GM12891 (cell line): ENCODE measurements around the gene NPY.

ENCODE experiments used
- DNase-seq: peaks from one replicate; pipeline ENCODE4 v3.0.0; 2011; ENCODE audit warnings: low spot score; ENCODE audit not compliant: insufficient read length
- FAIRE-seq: peaks from 2 replicates; lab custom pipeline; 2011; peaks lifted over from hg19 to GRCh38; lab: Jason Lieb, UNC
- PAX5 ChIP-seq: IDR thresholded peaks from 2 replicates; pipeline ENCODE4 v1.6.1; 2011; ENCODE audit warnings: low read length, moderate library complexity, mild to moderate bottlenecking; ENCODE audit not compliant: insufficient read depth, severe bottlenecking
- POLR2A ChIP-seq: IDR thresholded peaks from 2 replicates; pipeline ENCODE4 v1.6.1; 2011; ENCODE audit warnings: low read depth, low read length, control low read depth
- POLR2AphosphoS5 ChIP-seq: IDR thresholded peaks from 2 replicates; pipeline ENCODE4 v1.6.1; 2011; ENCODE audit warnings: low read depth, low read length, control low read depth
- POU2F2 ChIP-seq: IDR thresholded peaks from 2 replicates; pipeline ENCODE4 v1.6.1; 2011; ENCODE audit warnings: low read depth, mild to moderate bottlenecking, control low read depth, low read length, moderate library complexity
- SPI1 ChIP-seq: IDR thresholded peaks from 2 replicates; pipeline ENCODE4 v1.6.1; 2011; ENCODE audit warnings: low read depth, low read length, control low read depth
- TAF1 ChIP-seq: IDR thresholded peaks from 2 replicates; pipeline ENCODE4 v1.6.1; 2011; ENCODE audit warnings: low read depth, low read length, control low read depth

The NPY gene

GRCh38 chr7:24312588-24312987, 28.6 kb downstream of the NPY start:
- TF ChIP-seq PAX5 (no peak), POLR2A (no peak), SPI1 (no peak)
- DNase-seq (no peak), FAIRE-seq (no peak)

- TF ChIP-seq PAX5, result no peak
- no peak for TF ChIP-seq TAF1
- TF ChIP-seq SPI1, result no peak
- TF ChIP-seq POLR2AphosphoS5, result no peak
- no peak for TF ChIP-seq POLR2A
- TF ChIP-seq POU2F2, result no peak
- DNase-seq (no peak), FAIRE-seq (no peak)
Measured at GRCh38 chr7:24313777-24314176, 29.8 kb downstream of the NPY start.

GRCh38 chr7:24316340-24316739, 32.4 kb downstream of the NPY start:
- no peak for DNase-seq
- no peak for FAIRE-seq
- TF ChIP-seq POLR2A, result no peak
- TF ChIP-seq POU2F2, result no peak
- no peak for TF ChIP-seq SPI1
- no peak for TF ChIP-seq TAF1
- TF ChIP-seq POLR2AphosphoS5, result no peak
- TF ChIP-seq PAX5, result no peak

- TF ChIP-seq PAX5 (no peak), POU2F2 (no peak)
- FAIRE-seq (peak; percentile 68), DNase-seq (peak; percentile 5)
Measured at GRCh38 chr7:24318326-24318725, 34.3 kb downstream of the NPY start.

- TF ChIP-seq POU2F2, result no peak
- DNase-seq, result no peak
- no peak for FAIRE-seq
Measured at GRCh38 chr7:24319209-24319608, 35.2 kb downstream of the NPY start.

- DNase-seq (no peak), FAIRE-seq (no peak)
- TF ChIP-seq POLR2A, result no peak
- TF ChIP-seq SPI1, result no peak
- TF ChIP-seq POU2F2, result no peak
- no peak for TF ChIP-seq POLR2AphosphoS5
Measured at GRCh38 chr7:24323961-24324480, 40.0 kb downstream of the NPY start.

GRCh38 chr7:24325708-24326107, 41.7 kb downstream of the NPY start:
- DNase-seq, result no peak
- FAIRE-seq, result peak; percentile 84
- TF ChIP-seq POLR2AphosphoS5 (no peak), SPI1 (no peak), POU2F2 (no peak), POLR2A (no peak), TAF1 (no peak), PAX5 (no peak)

GRCh38 chr7:24328050-24328449, 44.1 kb downstream of the NPY start:
- DNase-seq (no peak), FAIRE-seq (no peak)
- TF ChIP-seq POU2F2 (no peak), POLR2A (no peak), POLR2AphosphoS5 (no peak), TAF1 (no peak), PAX5 (no peak)

GRCh38 chr7:24328894-24329293, 44.9 kb downstream of the NPY start:
- TF ChIP-seq POLR2A (no peak), SPI1 (no peak), POLR2AphosphoS5 (no peak), PAX5 (no peak), TAF1 (no peak)
- FAIRE-seq, result no peak
- DNase-seq, result no peak

GRCh38 chr7:24334012-24334411, 50.0 kb downstream of the NPY start:
- DNase-seq, result no peak
- TF ChIP-seq POLR2AphosphoS5 (no peak), POLR2A (no peak), TAF1 (no peak), PAX5 (no peak), SPI1 (no peak), POU2F2 (no peak)
- no peak for FAIRE-seq

GRCh38 chr7:24334627-24335026, 50.6 kb downstream of the NPY start:
- no peak for TF ChIP-seq SPI1
- no peak for TF ChIP-seq POLR2A
- no peak for TF ChIP-seq PAX5
- no peak for TF ChIP-seq TAF1
- no peak for TF ChIP-seq POLR2AphosphoS5
- no peak for TF ChIP-seq POU2F2
- FAIRE-seq, result no peak
- no peak for DNase-seq

- FAIRE-seq (no peak), DNase-seq (no peak)
- TF ChIP-seq POU2F2 (no peak), POLR2AphosphoS5 (no peak), SPI1 (no peak), PAX5 (no peak), POLR2A (no peak), TAF1 (no peak)
Measured at GRCh38 chr7:24336461-24336860, 52.5 kb downstream of the NPY start.
